ENCODE results near the gene PNCK. TPM values are rescaled to one million over a fixed set of nuclear protein-coding genes. Genes with fewer than 3 reads are reported as not detected.
A peak's percentile ranks its signal among the peaks of the same experiment; 100 is the strongest.

PNCK gene
- total and polyA plus RNA-seq, 2 of the 13 experiments (the other 11 are each of a cell fraction or from before 2014, with no cell fraction given) = 33.1 TPM; not detected in 1

GRCh38 chrX:153625271-153626024 lies 48.2 kb downstream of the PNCK start (continued):
- peak; percentile 85 for TF ChIP-seq RBFOX2 (IDR thresholded peaks at IDR 0.05; ENCODE audit: low read depth, low read length)
- no peak for TF ChIP-seq REPIN1 (CRISPR knock-in tag; IDR thresholded peaks at IDR 0.05; ENCODE audit: borderline replicate concordance, low read depth)
- no peak for TF ChIP-seq RCOR2 (CRISPR knock-in tag; IDR thresholded peaks at IDR 0.05)
- TF ChIP-seq ELF4 (CRISPR knock-in tag; IDR thresholded peaks at IDR 0.05; ENCODE audit: borderline replicate concordance) = no peak
- TF ChIP-seq BORCS8-MEF2B (CRISPR knock-in tag; IDR thresholded peaks at IDR 0.05) = no peak
- no peak for TF ChIP-seq TBX2 (CRISPR knock-in tag; IDR thresholded peaks at IDR 0.05; ENCODE audit: borderline replicate concordance)
- TF ChIP-seq ZNF761 (CRISPR knock-in tag; conservative IDR thresholded peaks at IDR 0.05) = no peak
- TF ChIP-seq ZFY (CRISPR knock-in tag; IDR thresholded peaks at IDR 0.05) = peak; percentile 43
- TF ChIP-seq MAFF (IDR thresholded peaks at IDR 0.05; ENCODE audit: low read depth, low read length) = no peak
- TF ChIP-seq ZNF691 (CRISPR knock-in tag; IDR thresholded peaks at IDR 0.05; ENCODE audit: borderline replicate concordance, low read depth) = 0 out of 2 replicates have a peak, but pooled peaks have one; percentile 20
- TF ChIP-seq TCF7L2 (IDR thresholded peaks at IDR 0.05; ENCODE audit: low read depth, low read length) = no peak
- no peak for TF ChIP-seq KAT7 (CRISPR knock-in tag; IDR thresholded peaks at IDR 0.05; ENCODE audit: borderline replicate concordance)
- TF ChIP-seq FLYWCH1 (CRISPR knock-in tag; IDR thresholded peaks at IDR 0.05) = no peak
- no peak for TF ChIP-seq BRF2 (CRISPR knock-in tag; IDR thresholded peaks at IDR 0.05)
- peak; percentile 70 for TF ChIP-seq HNRNPK (IDR thresholded peaks at IDR 0.05; ENCODE audit: low read depth, low read length, poor library complexity, severe bottlenecking)
- no peak for TF ChIP-seq SPEN (CRISPR knock-in tag; IDR thresholded peaks at IDR 0.05; ENCODE audit: low read depth)
- no peak for TF ChIP-seq DBP (CRISPR knock-in tag; IDR thresholded peaks at IDR 0.05; ENCODE audit: not compliant biosample characterization)
- no peak for TF ChIP-seq ZSCAN25 (CRISPR knock-in tag; IDR thresholded peaks at IDR 0.05)
- TF ChIP-seq POLR2G (IDR thresholded peaks at IDR 0.05; ENCODE audit: low read depth, low read length) = no peak; the same call in none of the 2 replicates
- no peak for TF ChIP-seq CENPBD1 (CRISPR knock-in tag; IDR thresholded peaks at IDR 0.05; ENCODE audit: borderline replicate concordance, low read depth)
- no peak for TF ChIP-seq ZKSCAN1 (IDR thresholded peaks at IDR 0.05; ENCODE audit: low read length)
- 0 out of 2 replicates have a peak, but pooled peaks have one; percentile 38 for TF ChIP-seq TIGD3 (CRISPR knock-in tag; IDR thresholded peaks at IDR 0.05; ENCODE audit: borderline replicate concordance)
- TF ChIP-seq BCL3 (CRISPR knock-in tag; IDR thresholded peaks at IDR 0.05) = no peak
- TF ChIP-seq YEATS4 (CRISPR knock-in tag; IDR thresholded peaks at IDR 0.05; ENCODE audit: borderline replicate concordance) = no peak

Measured in HepG2 (cell line).